ENCODE results near the gene PINLYP. TPM values are rescaled to one million over a fixed set of nuclear protein-coding genes. Genes with fewer than 3 reads are reported as not detected.
"Not testable (repeated sequence)": the region's sequence is repeated elsewhere in the genome, so short reads cannot be mapped to it uniquely, and the experiment has no call there.

The PINLYP gene
- total RNA-seq, 1 donor from 2014 or later = 1.7 TPM

- DNase-seq (ENCODE audit: low spot score) = no peak
- intact Hi-C loops (cut with DNase I) = loop anchor here (1.0 to 2.0 kb wide), 4 partner anchors 22 to 72 kb away; partner anchors contain the start of genes PINLYP, XRCC1 and ZNF428
Observed at GRCh38 chr19:43596842-43597461, 21.4 kb downstream of the PINLYP start.

- intact Hi-C loops (cut with DNase I) = loop anchor here (2.0 kb wide), 2 partner anchors 63 to 71 kb away; no protein-coding TSS in a partner anchor
Observed at GRCh38 chr19:43597876-43598275, 22.3 kb downstream of the PINLYP start.

GRCh38 chr19:43598445-43599240, 23.0 kb downstream of the PINLYP start:
- DNase-seq (ENCODE audit: low spot score) = no peak
- intact Hi-C loops (cut with DNase I) = no loop called here

More at GRCh38 chr19:43597876-43598275, 22.3 kb downstream of the PINLYP start:
- no peak for DNase-seq (ENCODE audit: low spot score)

GRCh38 chr19:43599635-43600295, 24.2 kb downstream of the PINLYP start:
- intact Hi-C loops (cut with DNase I) = no loop called here
- no peak for DNase-seq (ENCODE audit: low spot score)

GRCh38 chr19:43600326-43600725, 24.7 kb downstream of the PINLYP start:
- intact Hi-C loops (cut with DNase I); DNase-seq (ENCODE audit: low spot score): not testable (repeated sequence)

- intact Hi-C loops (cut with DNase I) = no loop called here
Observed at GRCh38 chr19:43605875-43606568, 30.4 kb downstream of the PINLYP start.

GRCh38 chr19:43606569-43607229, 31.1 kb downstream of the PINLYP start:
- intact Hi-C loops (cut with DNase I) = no loop called here
- DNase-seq (ENCODE audit: low spot score) = no peak

More at GRCh38 chr19:43605875-43606568, 30.4 kb downstream of the PINLYP start:
- DNase-seq (ENCODE audit: low spot score) = no peak

GRCh38 chr19:43607238-43608205, 31.9 kb downstream of the PINLYP start:
- intact Hi-C loops (cut with DNase I) = no loop called here

GRCh38 chr19:43609872-43610271, 34.3 kb downstream of the PINLYP start:
- intact Hi-C loops (cut with DNase I) = no loop called here
- DNase-seq (ENCODE audit: low spot score) = no peak

More at GRCh38 chr19:43607238-43608205, 31.9 kb downstream of the PINLYP start:
- no peak for DNase-seq (ENCODE audit: low spot score)

- intact Hi-C loops (cut with DNase I) = no loop called here
- no peak for DNase-seq (ENCODE audit: low spot score)
Observed at GRCh38 chr19:43610493-43610892, 34.9 kb downstream of the PINLYP start.

- DNase-seq (ENCODE audit: low spot score) = no peak
- intact Hi-C loops (cut with DNase I) = no loop called here
Observed at GRCh38 chr19:43611788-43612187, 36.2 kb downstream of the PINLYP start, which contains the start of gene SRRM5. SRRM5 (plus strand) TSS chr19:43612088; CDS start chr19:43612122, 34 bp downstream.

GRCh38 chr19:43612374-43612773, 36.8 kb downstream of the PINLYP start:
- intact Hi-C loops (cut with DNase I) = no loop called here
- no peak for DNase-seq (ENCODE audit: low spot score)

- DNase-seq (ENCODE audit: low spot score) = no peak
- intact Hi-C loops (cut with DNase I) = no loop called here
Observed at GRCh38 chr19:43616306-43616705, 40.7 kb downstream of the PINLYP start.

- no peak for DNase-seq (ENCODE audit: low spot score)
Observed at GRCh38 chr19:43616954-43617353, 41.4 kb downstream of the PINLYP start.

GRCh38 chr19:43618921-43619261, 43.3 kb downstream of the PINLYP start:
- no peak for DNase-seq (ENCODE audit: low spot score)
- intact Hi-C loops (cut with DNase I) = loop anchor here (1.0 kb wide), 1 partner anchor 23 kb away; the partner anchor contains the start of genes IRGQ and ZNF576

More at GRCh38 chr19:43616954-43617353, 41.4 kb downstream of the PINLYP start:
- intact Hi-C loops (cut with DNase I) = no loop called here

- intact Hi-C loops (cut with DNase I) = loop anchor here (1.0 kb wide), 1 partner anchor 23 kb away; the partner anchor contains the start of genes IRGQ and ZNF576
- DNase-seq (ENCODE audit: low spot score) = peak; percentile 92
Observed at GRCh38 chr19:43619262-43620060, 43.9 kb downstream of the PINLYP start, which contains the start of gene ZNF428. ZNF428 (minus strand) TSS chr19:43619629; CDS start chr19:43614304, 5,325 bp downstream.

All from cardiac septum (tissue), 1 donor.